GM21825 (cell line): ENCODE results near the gene PVR.
"Not testable (repeated sequence)": the region's sequence is repeated elsewhere in the genome, so short reads cannot be mapped to it uniquely, and the experiment has no call there.

ENCODE experiments used
- ATAC-seq: cut with Tn5 transposase; IDR thresholded peaks from one replicate; pipeline ENCODE4 v1.9.1; 2021; ENCODE audit warnings: mild to moderate bottlenecking, moderate library complexity; ENCODE audit not compliant: unreplicated experiment

Gene PVR

GRCh38 chr19:44643605-44644401 lies at the start of gene PVR:
Gene PVR (plus strand): TSS chr19:44643910. CDS start chr19:44644097, 187 bp downstream.
- ATAC-seq, result no peak

GRCh38 chr19:44596428-44597130 lies 47.1 kb upstream of the PVR start:
- ATAC-seq, result no peak

- ATAC-seq, result no peak
These were observed 46.6 kb upstream of the PVR start for GRCh38 chr19:44597131-44597491.

- ATAC-seq, result no peak
These were observed 45.4 kb upstream of the PVR start for GRCh38 chr19:44598355-44598754.

- no peak for ATAC-seq
These were observed 44.8 kb upstream of the PVR start for GRCh38 chr19:44598880-44599279.

GRCh38 chr19:44600466-44600865 lies 43.2 kb upstream of the PVR start:
- no peak for ATAC-seq

GRCh38 chr19:44602081-44602480 lies 41.6 kb upstream of the PVR start:
- ATAC-seq, result no peak

GRCh38 chr19:44603201-44603945 lies 40.3 kb upstream of the PVR start:
- no peak for ATAC-seq

GRCh38 chr19:44604241-44604640 lies 39.5 kb upstream of the PVR start:
- ATAC-seq, result no peak

- ATAC-seq, result no peak
These were observed 38.2 kb upstream of the PVR start for GRCh38 chr19:44605547-44605946.

- ATAC-seq, result no peak
These were observed 36.7 kb upstream of the PVR start for GRCh38 chr19:44607049-44607448.

GRCh38 chr19:44607917-44608316 lies 35.8 kb upstream of the PVR start:
- no peak for ATAC-seq

GRCh38 chr19:44608391-44608821 lies 35.3 kb upstream of the PVR start:
- ATAC-seq, result no peak

- no peak for ATAC-seq
These were observed 34.5 kb upstream of the PVR start for GRCh38 chr19:44609219-44609618.

- ATAC-seq, result not testable (repeated sequence)
These were observed 33.2 kb upstream of the PVR start for GRCh38 chr19:44610497-44610896.

GRCh38 chr19:44611812-44612295 lies 31.9 kb upstream of the PVR start:
- no peak for ATAC-seq

- no peak for ATAC-seq
These were observed 30.2 kb upstream of the PVR start, which contains the start of gene IGSF23 for GRCh38 chr19:44613295-44614178. Gene IGSF23 (plus strand): TSS chr19:44613563. CDS start chr19:44613646, 83 bp downstream.

GRCh38 chr19:44614313-44614712 lies 29.4 kb upstream of the PVR start:
- ATAC-seq, result no peak

- ATAC-seq, result no peak
These were observed 27.9 kb upstream of the PVR start for GRCh38 chr19:44615863-44616247.

GRCh38 chr19:44617110-44617880 lies 26.4 kb upstream of the PVR start:
- no peak for ATAC-seq
